NCI-H510A (cell line): ENCODE measurements around the gene ADI1.
"Not testable (repeated sequence)": the region's sequence is repeated elsewhere in the genome, so short reads cannot be mapped to it uniquely, and the experiment has no call there.

ENCODE experiments used
- DNase-seq: peaks from one replicate; lab custom pipeline; 2025; lab: John Stamatoyannopoulos, UW

Gene ADI1

GRCh38 chr2:3448441-3448911 is 70.9 kb downstream of the ADI1 start:
- not testable (repeated sequence) for DNase-seq

- no peak for DNase-seq
Measured at GRCh38 chr2:3447789-3448317, 71.5 kb downstream of the ADI1 start.
